NCI-H2196 (cell line): ENCODE data around the gene OSBPL10.
"Not testable (repeated sequence)": the region's sequence is repeated elsewhere in the genome, so short reads cannot be mapped to it uniquely, and the experiment has no call there.

Source experiments
- DNase-seq: peaks from one replicate; lab custom pipeline; 2025; ENCODE audit not compliant: unreplicated experiment; lab: John Stamatoyannopoulos, UW

Gene OSBPL10

GRCh38 chr3:31714495-31715280, 266.4 kb downstream of the OSBPL10 start:
- no peak for DNase-seq

- no peak for DNase-seq
These were observed 267.2 kb downstream of the OSBPL10 start for GRCh38 chr3:31713816-31714215.

- no peak for DNase-seq
These were observed 270.8 kb downstream of the OSBPL10 start for GRCh38 chr3:31710123-31710803.

GRCh38 chr3:31709526-31709925, 271.5 kb downstream of the OSBPL10 start:
- DNase-seq, result no peak

- no peak for DNase-seq
These were observed 272.1 kb downstream of the OSBPL10 start for GRCh38 chr3:31709005-31709404.

- DNase-seq, result no peak
These were observed 273.8 kb downstream of the OSBPL10 start for GRCh38 chr3:31707286-31707685.

- DNase-seq, result no peak
These were observed 275.3 kb downstream of the OSBPL10 start for GRCh38 chr3:31705736-31706135.

- no peak for DNase-seq
These were observed 276.4 kb downstream of the OSBPL10 start for GRCh38 chr3:31704591-31705179.

- DNase-seq, result no peak
These were observed 276.9 kb downstream of the OSBPL10 start for GRCh38 chr3:31704156-31704555.

GRCh38 chr3:31701286-31701685, 279.8 kb downstream of the OSBPL10 start:
- DNase-seq, result no peak

GRCh38 chr3:31699309-31699953, 281.6 kb downstream of the OSBPL10 start:
- DNase-seq, result no peak

GRCh38 chr3:31696815-31697548, 284.1 kb downstream of the OSBPL10 start:
- DNase-seq, result no peak

GRCh38 chr3:31696009-31696297, 285.1 kb downstream of the OSBPL10 start:
- DNase-seq, result no peak

- no peak for DNase-seq
These were observed 285.6 kb downstream of the OSBPL10 start for GRCh38 chr3:31695280-31696008.

- no peak for DNase-seq
These were observed 287.7 kb downstream of the OSBPL10 start for GRCh38 chr3:31693346-31693745.

- no peak for DNase-seq
These were observed 288.3 kb downstream of the OSBPL10 start for GRCh38 chr3:31692751-31693150.

GRCh38 chr3:31690771-31691170, 290.3 kb downstream of the OSBPL10 start:
- DNase-seq, result no peak

GRCh38 chr3:31689523-31689922, 291.5 kb downstream of the OSBPL10 start:
- DNase-seq, result not testable (repeated sequence)

GRCh38 chr3:31688984-31689383, 292.1 kb downstream of the OSBPL10 start:
- DNase-seq, result no peak

- DNase-seq, result no peak
These were observed 293.9 kb downstream of the OSBPL10 start for GRCh38 chr3:31687020-31687802.
